ENCODE results near the gene SLC25A24.

DNA sequence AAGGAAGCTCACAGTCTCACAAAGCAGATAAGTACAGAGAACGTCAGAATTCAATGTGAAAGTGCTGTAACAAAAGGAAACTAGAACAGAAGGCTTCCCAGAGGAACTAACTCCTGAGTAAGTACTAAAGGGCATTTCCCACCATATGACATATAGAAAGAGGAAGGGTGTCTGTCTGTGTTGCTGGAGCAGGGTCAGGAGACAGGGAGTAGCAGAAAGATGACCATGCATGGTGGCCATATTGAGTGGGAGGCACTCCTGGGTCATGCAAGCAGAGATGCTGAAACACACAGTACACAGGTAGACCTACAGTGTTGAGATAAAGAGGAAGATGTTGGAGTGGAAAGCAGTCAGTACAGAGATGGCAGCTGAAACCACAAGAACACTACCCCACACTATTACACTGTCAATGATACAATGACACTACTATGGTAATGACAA, 47.3 kb downstream of the SLC25A24 start:
- TF ChIP-seq, protein P1, sequence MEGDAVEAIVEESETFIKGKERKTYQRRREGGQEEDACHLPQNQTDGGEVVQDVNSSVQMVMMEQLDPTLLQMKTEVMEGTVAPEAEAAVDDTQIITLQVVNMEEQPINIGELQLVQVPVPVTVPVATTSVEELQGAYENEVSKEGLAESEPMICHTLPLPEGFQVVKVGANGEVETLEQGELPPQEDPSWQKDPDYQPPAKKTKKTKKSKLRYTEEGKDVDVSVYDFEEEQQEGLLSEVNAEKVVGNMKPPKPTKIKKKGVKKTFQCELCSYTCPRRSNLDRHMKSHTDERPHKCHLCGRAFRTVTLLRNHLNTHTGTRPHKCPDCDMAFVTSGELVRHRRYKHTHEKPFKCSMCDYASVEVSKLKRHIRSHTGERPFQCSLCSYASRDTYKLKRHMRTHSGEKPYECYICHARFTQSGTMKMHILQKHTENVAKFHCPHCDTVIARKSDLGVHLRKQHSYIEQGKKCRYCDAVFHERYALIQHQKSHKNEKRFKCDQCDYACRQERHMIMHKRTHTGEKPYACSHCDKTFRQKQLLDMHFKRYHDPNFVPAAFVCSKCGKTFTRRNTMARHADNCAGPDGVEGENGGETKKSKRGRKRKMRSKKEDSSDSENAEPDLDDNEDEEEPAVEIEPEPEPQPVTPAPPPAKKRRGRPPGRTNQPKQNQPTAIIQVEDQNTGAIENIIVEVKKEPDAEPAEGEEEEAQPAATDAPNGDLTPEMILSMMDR (IDR thresholded peaks at IDR 0.05; ENCODE audit: low read length), result no peak
- no peak for TF ChIP-seq EZH2 (IDR thresholded peaks at IDR 0.05; ENCODE audit: borderline replicate concordance, low read length)

Data from OCI-LY1 (cell line).